IMR-90 (cell line): ENCODE results near the gene APCDD1L. TPM values are rescaled to one million over a fixed set of nuclear protein-coding genes. Genes with fewer than 3 reads are reported as not detected.

ENCODE experiments used
- ATAC-seq: fragments of 200-7000 bp; cut with Tn5 transposase; 2 replicates; pipeline ENCODE4 v1.9.1; 2020; ENCODE audit warnings: low read depth, mild to moderate bottlenecking, moderate library complexity
- BruUV-seq: library from RNA; stranded (reverse); fragments of 400-500 nt; replicated peaks from 2 replicates; lab custom pipeline; 2021; lab: Mats Ljungman, UMichigan
- CTCF ChIA-PET: fragments of 300-600 bp; formaldehyde crosslinking; extraction: SDS; loops from one replicate; lab custom pipeline; 2021; ENCODE audit warnings: antibody characterized with exemption; lab: Yijun Ruan, JAX
- POLR2A ChIA-PET: fragments of 300-600 bp; sonication (Branson Sonifier 250); formaldehyde crosslinking; loops from one replicate; lab custom pipeline; 2022; ENCODE audit warnings: antibody characterized with exemption; ENCODE audit not compliant: unreplicated experiment; lab: Charles Lee
- DNase-seq: peaks from one replicate; pipeline ENCODE4 v3.0.0; 2013
- H2AFZ ChIP-seq: replicated peaks from 2 replicates; pipeline ENCODE3; 2013; ENCODE audit warnings: low read length, mild to moderate bottlenecking; ENCODE audit not compliant: poor library complexity
- H2AK5ac ChIP-seq: 2 replicates; pipeline ENCODE4 v1.6.1; 2013; ENCODE audit warnings: low read depth, low read length, inconsistent platforms
- H2AK9ac ChIP-seq: replicated peaks from 2 replicates; pipeline ENCODE3; 2013; ENCODE audit warnings: mild to moderate bottlenecking, low read depth, low read length, moderate library complexity; ENCODE audit not compliant: poor library complexity
- H2BK120ac ChIP-seq: 2 replicates; pipeline ENCODE4 v1.6.1; 2013; ENCODE audit warnings: low read depth, low read length, inconsistent platforms
- H2BK15ac ChIP-seq: 3 replicates; pipeline ENCODE4 v1.6.1; 2013; ENCODE audit warnings: low read depth, low read length, inconsistent platforms
- H2BK20ac ChIP-seq: 2 replicates; pipeline ENCODE4 v1.6.1; 2013; ENCODE audit warnings: low read depth, mild to moderate bottlenecking, inconsistent platforms, low read length, moderate library complexity
- H2BK5ac ChIP-seq: 2 replicates; pipeline ENCODE4 v1.6.1; 2013; ENCODE audit warnings: mild to moderate bottlenecking, low read depth, low read length, inconsistent platforms; ENCODE audit not compliant: poor library complexity, severe bottlenecking
- H3K14ac ChIP-seq: replicated peaks from 2 replicates; pipeline ENCODE4 v1.6.1; 2013; ENCODE audit warnings: low read depth, low read length, inconsistent platforms
- H3K18ac ChIP-seq: 2 replicates; pipeline ENCODE4 v1.6.1; 2013; ENCODE audit warnings: low read depth, low read length, control low read depth
- H3K23ac ChIP-seq: 2 replicates; pipeline ENCODE4 v1.6.1; 2013; ENCODE audit warnings: low read depth, low read length, inconsistent platforms
- H3K27ac ChIP-seq: 2 replicates; pipeline ENCODE4 v1.5.1; 2013; ENCODE audit warnings: mild to moderate bottlenecking, control low read depth, low read length; ENCODE audit not compliant: insufficient read depth
- H3K27me3 ChIP-seq: 2 replicates; pipeline ENCODE4 v1.6.1; 2013; ENCODE audit warnings: low read length; ENCODE audit not compliant: control insufficient read depth, insufficient read depth
- H3K36me3 ChIP-seq: 2 replicates; pipeline ENCODE4 v1.6.1; 2013; ENCODE audit warnings: low read length, mixed read lengths; ENCODE audit not compliant: control insufficient read depth, insufficient read depth
- H3K4ac ChIP-seq: 2 replicates; pipeline ENCODE4 v1.6.1; 2013; ENCODE audit warnings: low read depth, low read length, inconsistent platforms
- H3K4me1 ChIP-seq: 2 replicates; pipeline ENCODE4 v1.6.1; 2013; ENCODE audit warnings: low read length, mixed read lengths; ENCODE audit not compliant: control insufficient read depth, insufficient read depth
- H3K4me2 ChIP-seq: 2 replicates; pipeline ENCODE4 v1.6.1; 2013; ENCODE audit warnings: low read depth, mild to moderate bottlenecking, control low read depth, low read length, moderate library complexity
- H3K4me3 ChIP-seq: 2 replicates; pipeline ENCODE4 v1.5.1; 2013; ENCODE audit warnings: low read depth, mild to moderate bottlenecking, control low read depth, low read length, moderate library complexity; ENCODE audit not compliant: insufficient read depth
- H3K56ac ChIP-seq: 2 replicates; pipeline ENCODE4 v1.6.1; 2013; ENCODE audit warnings: low read length, inconsistent platforms; ENCODE audit not compliant: insufficient read depth; ENCODE audit errors: extremely low read depth
- H3K79me1 ChIP-seq, 2 experiments: 2 replicates each; pipeline ENCODE4 v1.6.1; 2013; ENCODE audit warnings: low read length in 2 of 2, inconsistent platforms in 1 of 2, low read depth in 1 of 2
- H3K9ac ChIP-seq: 2 replicates; pipeline ENCODE4 v1.6.1; 2013; ENCODE audit warnings: low read depth, low read length, control low read depth
- H3K9me1 ChIP-seq: 2 replicates; pipeline ENCODE4 v1.6.1; 2013; ENCODE audit warnings: low read length, inconsistent platforms; ENCODE audit not compliant: insufficient read depth
- H3K9me3 ChIP-seq: 2 replicates; pipeline ENCODE4 v1.6.1; 2013; ENCODE audit warnings: low read length; ENCODE audit not compliant: control insufficient read depth, insufficient read depth
- H4K20me1 ChIP-seq: 2 replicates; pipeline ENCODE4 v1.6.1; 2013; ENCODE audit warnings: low read length, inconsistent platforms; ENCODE audit not compliant: insufficient read depth
- H4K5ac ChIP-seq: 2 replicates; pipeline ENCODE4 v1.6.1; 2013; ENCODE audit warnings: mild to moderate bottlenecking, low read depth, low read length, control low read depth
- H4K8ac ChIP-seq, 2 experiments: 2 replicates each; pipeline ENCODE4 v1.6.1; 2013; ENCODE audit warnings: low read depth in 2 of 2, low read length in 2 of 2, control low read depth in 1 of 2, inconsistent platforms in 1 of 2
- H4K91ac ChIP-seq: 2 replicates; pipeline ENCODE4 v1.6.1; 2013; ENCODE audit warnings: low read depth, low read length, inconsistent platforms; ENCODE audit not compliant: insufficient read depth
- BHLHE40 ChIP-seq: fragments of 150-350 bp; IDR thresholded peaks from 2 replicates; pipeline ENCODE4 v1.6.1; 2016; ENCODE audit warnings: mild to moderate bottlenecking, low read depth, low read length
- CEBPB ChIP-seq: IDR thresholded peaks from 2 replicates; pipeline ENCODE4 v1.6.1; 2012; ENCODE audit warnings: low read depth, low read length, improper control_type of control experiment
- CTCF ChIP-seq: conservative IDR thresholded peaks from 2 replicates; pipeline ENCODE4 v1.5.1; 2012; ENCODE audit warnings: mild to moderate bottlenecking, low read depth, low read length, improper control_type of control experiment
- ELK1 ChIP-seq: fragments of 150-350 bp; IDR thresholded peaks from 2 replicates; pipeline ENCODE4 v1.6.1; 2016; ENCODE audit warnings: low read depth, mild to moderate bottlenecking, low read length, moderate library complexity, borderline replicate concordance
- MXI1 ChIP-seq: IDR thresholded peaks from 2 replicates; pipeline ENCODE4 v1.6.1; 2012; ENCODE audit warnings: low read depth, mild to moderate bottlenecking, low read length, moderate library complexity, borderline replicate concordance
- RAD21 ChIP-seq: IDR thresholded peaks from 2 replicates; pipeline ENCODE4 v1.6.1; 2012; ENCODE audit warnings: low read length, improper control_type of control experiment
- RCOR1 ChIP-seq: IDR thresholded peaks from 2 replicates; pipeline ENCODE4 v1.6.1; 2012; ENCODE audit warnings: mild to moderate bottlenecking, low read length, improper control_type of control experiment; ENCODE audit not compliant: insufficient replicate concordance
- RFX5 ChIP-seq: IDR thresholded peaks from 2 replicates; pipeline ENCODE4 v1.8.0; 2012; ENCODE audit warnings: low read depth, mild to moderate bottlenecking, low read length, moderate library complexity
- SMC3 ChIP-seq: fragments of 150-350 bp; IDR thresholded peaks from 2 replicates; pipeline ENCODE4 v1.6.1; 2016; ENCODE audit warnings: low read depth, mild to moderate bottlenecking, antibody characterized with exemption, low read length, moderate library complexity
- WGBS, 2 experiments: methylation state at CpG; one replicate each; pipeline versions ENCODE4 v1.1.5 to v1.1.7; 2013; ENCODE audit warnings: missing lambda C conversion rate in 2 of 2; ENCODE audit not compliant: insufficient read length in 1 of 2; ENCODE audit errors: extremely low coverage in 2 of 2; 5-methylcytosine and 5-hydroxymethylcytosine counted together
- dilution Hi-C: fragments of 300-500 bp; cut with HindIII; formaldehyde crosslinking; loops from one replicate; pipeline ENCODE4 v1.14.3; 2018; ENCODE audit warnings: low sequenced_read_pairs; ENCODE audit not compliant: unreplicated experiment
- in situ Hi-C: fragments of 300-500 bp; cut with MboI; formaldehyde crosslinking; loops from 3 replicates; pipeline ENCODE4 v1.14.3; 2019; ENCODE audit warnings: low sequenced_read_pairs, inconsistent platforms, mixed read lengths
- intact Hi-C: fragments of 100-400 bp; cut with micrococcal nuclease; formaldehyde crosslinking; loops from 2 replicates; pipeline ENCODE4 v1.10.0; 2022
- polyA plus RNA-seq, 3 experiments: library from polyadenylated mRNA; depleted of rRNA; stranded (reverse); fragments of >200 nt; gene quantifications; 2 replicates each; pipeline ENCODE4 v1.2.3, GENCODE V29; 2012; ENCODE audit warnings: low replicate concordance in 1 of 3
- total RNA-seq: library from RNA; depleted of rRNA; stranded (reverse); fragments of >200 nt; gene quantifications from 2 replicates; pipeline ENCODE4 v1.2.3, GENCODE V29; 2012

APCDD1L gene
- total and polyA plus RNA-seq, 2 of the 4 experiments (the other 2 are of a cell fraction) = 2.5 to 18.3 TPM

- Histone ChIP-seq H4K5ac (no peak overlapping the region), H2AFZ (no peak overlapping the region), H2BK15ac (no peak overlapping the region), H4K91ac (no peak overlapping the region), H3K14ac (no peak overlapping the region), H3K4ac (no peak overlapping the region), H4K8ac (no peak overlapping the region), H3K4me2 (no peak overlapping the region), H2AK9ac (no peak overlapping the region), H2AK5ac (no peak overlapping the region), H2BK120ac (no peak overlapping the region), H3K27ac (no peak overlapping the region), H4K20me1 (peaks cover 41% of the 10 kb centered on the region), H2BK5ac (no peak overlapping the region), H3K4me1 (peaks cover 16% of the 10 kb centered on the region), H3K79me1 (peaks cover 67 to 87% of the 10 kb centered on the region in 2 experiments), H3K36me3 (peaks cover 4% of the 10 kb centered on the region), H3K23ac (no peak overlapping the region), H2BK20ac (no peak overlapping the region), H3K9ac (no peak overlapping the region), H3K18ac (no peak overlapping the region), H3K9me3 (no peaks in the 10 kb centered on the region), H3K56ac (no peak overlapping the region), H3K4me3 (no peak overlapping the region), H3K9me1 (peaks cover 29% of the 10 kb centered on the region), H3K27me3 (no peaks in the 10 kb centered on the region)
- TF ChIP-seq RAD21 (no peak), RFX5 (no peak), SMC3 (no peak), CEBPB (no peak), ELK1 (no peak), BHLHE40 (no peak), CTCF (no peak), MXI1 (no peak), RCOR1 (no peak)
- ATAC-seq (no peak), DNase-seq (no peak)
- dilution Hi-C loops (no loop called here), intact Hi-C loops (no loop called here), in situ Hi-C loops (no loop called here)
- WGBS, 2 experiments = 100% methylated on average over 1 of the region's 2 CpGs; no CpG with 5 or more reads in 1 of the 2 experiments
- no TSS peak for BruUV-seq
- ChIA-PET POLR2A (no interaction called here), CTCF (no interaction called here)
Measured at GRCh38 chr20:58428364-58428763, 86.8 kb downstream of the APCDD1L start.
